ENCODE measurements around the gene TTLL11.

DNA sequence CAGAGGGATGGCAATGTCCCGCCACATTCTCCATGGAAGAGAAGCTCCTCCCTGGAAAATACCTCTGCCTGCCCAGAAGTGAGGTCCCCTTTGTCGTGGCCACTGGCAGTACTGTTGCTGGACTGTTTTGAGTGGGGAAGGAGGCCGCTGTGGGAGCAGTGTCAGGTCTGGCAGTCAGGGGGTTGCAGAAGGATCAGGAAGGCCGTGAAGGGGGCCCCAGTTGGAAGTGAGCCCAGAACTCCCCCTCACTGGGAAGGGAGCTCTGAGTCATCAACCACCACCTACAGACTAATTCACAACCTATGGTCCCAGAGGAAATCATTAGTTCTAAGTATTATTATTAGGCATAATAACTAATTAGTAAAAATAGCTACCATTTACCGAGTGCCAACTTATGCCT, 200.4 kb downstream of the TTLL11 start:
- TF ChIP-seq, protein P1, sequence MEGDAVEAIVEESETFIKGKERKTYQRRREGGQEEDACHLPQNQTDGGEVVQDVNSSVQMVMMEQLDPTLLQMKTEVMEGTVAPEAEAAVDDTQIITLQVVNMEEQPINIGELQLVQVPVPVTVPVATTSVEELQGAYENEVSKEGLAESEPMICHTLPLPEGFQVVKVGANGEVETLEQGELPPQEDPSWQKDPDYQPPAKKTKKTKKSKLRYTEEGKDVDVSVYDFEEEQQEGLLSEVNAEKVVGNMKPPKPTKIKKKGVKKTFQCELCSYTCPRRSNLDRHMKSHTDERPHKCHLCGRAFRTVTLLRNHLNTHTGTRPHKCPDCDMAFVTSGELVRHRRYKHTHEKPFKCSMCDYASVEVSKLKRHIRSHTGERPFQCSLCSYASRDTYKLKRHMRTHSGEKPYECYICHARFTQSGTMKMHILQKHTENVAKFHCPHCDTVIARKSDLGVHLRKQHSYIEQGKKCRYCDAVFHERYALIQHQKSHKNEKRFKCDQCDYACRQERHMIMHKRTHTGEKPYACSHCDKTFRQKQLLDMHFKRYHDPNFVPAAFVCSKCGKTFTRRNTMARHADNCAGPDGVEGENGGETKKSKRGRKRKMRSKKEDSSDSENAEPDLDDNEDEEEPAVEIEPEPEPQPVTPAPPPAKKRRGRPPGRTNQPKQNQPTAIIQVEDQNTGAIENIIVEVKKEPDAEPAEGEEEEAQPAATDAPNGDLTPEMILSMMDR (IDR thresholded peaks at IDR 0.05) = no peak
- no peak for TF ChIP-seq POLR2A (IDR thresholded peaks at IDR 0.05)

All from right lobe of liver (tissue), 4 donors.